HepG2 (cell line): ENCODE measurements around the gene TSC22D2. TPM values are rescaled to one million over a fixed set of nuclear protein-coding genes. Genes with fewer than 3 reads are reported as not detected.
A peak's percentile ranks its signal among the peaks of the same experiment; 100 is the strongest.

Source experiments
- ATAC-seq: fragments of 200-7000 bp; cut with Tn5 transposase; 3 replicates; pipeline ENCODE4 v1.9.1; 2020; ENCODE audit warnings: mild to moderate bottlenecking, moderate library complexity
- BruUV-seq: library from RNA; stranded (reverse); fragments of 400-500 nt; replicated peaks from 2 replicates; lab custom pipeline; 2021; lab: Mats Ljungman, UMichigan
- CTCF ChIA-PET: fragments of 300-600 bp; formaldehyde crosslinking; extraction: SDS; loops from one replicate; lab custom pipeline; 2021; ENCODE audit warnings: low total read pairs, inconsistent platforms, low intra/inter-chr PET ratio; lab: Yijun Ruan, JAX
- POLR2A ChIA-PET: fragments of 350-600 bp; sonication (Branson Sonifier 250); formaldehyde crosslinking; loops from one replicate; lab custom pipeline; 2020; ENCODE audit warnings: antibody characterized with exemption, inconsistent platforms; lab: Yijun Ruan, JAX
- DNase-seq: peaks from one replicate; pipeline ENCODE4 v3.0.0-alpha.2; 2015; ENCODE audit warnings: low spot score
- FAIRE-seq: peaks from 3 replicates; lab custom pipeline; 2011; peaks lifted over from hg19 to GRCh38; lab: Jason Lieb, UNC
- H2AFZ ChIP-seq: one replicate; pipeline ENCODE4 v1.6.1; 2011; ENCODE audit warnings: low read length, inconsistent platforms
- H3K27ac ChIP-seq: fragments of 300-600 bp; 3 replicates; pipeline ENCODE4 v1.8.0; 2011; ENCODE audit warnings: mixed run types, mild to moderate bottlenecking, mixed read lengths, low read length, inconsistent platforms; ENCODE audit not compliant: insufficient read depth; ENCODE audit errors: extremely low read length
- H3K27me3 ChIP-seq, 2 experiments: fragments of 200-600 bp in 1 of 2; 2 replicates in 1 of 2; 3 replicates in 1 of 2; pipeline versions ENCODE4 v1.6.0 to v1.8.0; 2011; ENCODE audit warnings: low read length in 2 of 2, mild to moderate bottlenecking in 2 of 2, moderate library complexity in 2 of 2, inconsistent platforms in 1 of 2; ENCODE audit not compliant: insufficient read depth in 2 of 2, control insufficient read depth in 1 of 2
- H3K36me3 ChIP-seq, 2 experiments: fragments of 200-600 bp in 1 of 2; replicated peaks in 1 of 2; 2 replicates in 1 of 2; 3 replicates in 1 of 2; pipeline versions ENCODE4 v1.5.1 to v1.8.0; 2011; ENCODE audit warnings: low read length in 2 of 2, inconsistent platforms in 1 of 2; ENCODE audit not compliant: insufficient read depth in 2 of 2, control insufficient read depth in 1 of 2
- H3K4me1 ChIP-seq: 2 replicates; pipeline ENCODE4 v1.5.1; 2012; ENCODE audit warnings: low read length, inconsistent platforms; ENCODE audit not compliant: insufficient read depth
- H3K4me2 ChIP-seq: 2 replicates; pipeline ENCODE4 v1.6.0; 2011; ENCODE audit warnings: low read depth, low read length, inconsistent platforms
- H3K4me3 ChIP-seq, 3 experiments: fragments of 200-600 bp in 1 of 3; sonication (generic), shearing (Covaris generic) in 1 of 3; replicated peaks in 1 of 3; 2 replicates each; pipeline ENCODE4 v1.5.1; 2011 to 2016; ENCODE audit warnings: low read length in 3 of 3, inconsistent platforms in 2 of 3, low read depth in 2 of 3, mild to moderate bottlenecking in 2 of 3, control low read depth in 1 of 3, mixed read lengths in 1 of 3; ENCODE audit not compliant: insufficient read depth in 1 of 3
- H3K79me2 ChIP-seq: one replicate; pipeline ENCODE4 v1.6.1; 2011; ENCODE audit warnings: low read length, inconsistent platforms; ENCODE audit not compliant: insufficient read depth
- H3K9ac ChIP-seq: 2 replicates; pipeline ENCODE4 v1.6.0; 2011; ENCODE audit warnings: mild to moderate bottlenecking, low read depth, low read length, inconsistent platforms; ENCODE audit not compliant: insufficient read depth
- H3K9me3 ChIP-seq: 2 replicates; pipeline ENCODE4 v1.5.1; 2012; ENCODE audit warnings: mild to moderate bottlenecking, low read length
- H4K20me1 ChIP-seq: 2 replicates; pipeline ENCODE4 v1.6.0; 2011; ENCODE audit warnings: inconsistent platforms, mild to moderate bottlenecking, low read length, moderate library complexity; ENCODE audit not compliant: insufficient read depth
- HNF1A ChIP-seq, 2 experiments: sonication (generic) in 1 of 2; formaldehyde crosslinking in 1 of 2; IDR thresholded peaks; 2 replicates each; pipeline versions ENCODE4 v1.4.0 to v1.6.1; 2016 to 2020; ENCODE audit warnings: borderline replicate concordance in 1 of 2, low read depth in 1 of 2, mild to moderate bottlenecking in 1 of 2, missing genetic modification reagents in 1 of 2
- KMT2A ChIP-seq: sonication (generic); formaldehyde crosslinking; IDR thresholded peaks from 2 replicates; pipeline ENCODE4 v1.4.0; 2020; ENCODE audit warnings: missing genetic modification reagents
- RCOR2 ChIP-seq: IDR thresholded peaks from 2 replicates; pipeline ENCODE4 v1.6.1; 2016; ENCODE audit warnings: missing biosample characterization, missing genetic modification reagents
- SCMH1 ChIP-seq: sonication (generic); formaldehyde crosslinking; IDR thresholded peaks from 2 replicates; pipeline ENCODE4 v1.9.0; 2021; ENCODE audit warnings: missing genetic modification reagents, mild to moderate bottlenecking, borderline replicate concordance
- ZFP82 ChIP-seq: sonication (generic); formaldehyde crosslinking; IDR thresholded peaks from 2 replicates; pipeline ENCODE4 v1.5.1; 2020; ENCODE audit warnings: mild to moderate bottlenecking, missing genetic modification reagents, borderline replicate concordance
- ZKSCAN8 ChIP-seq: IDR thresholded peaks from 2 replicates; pipeline ENCODE4 v1.6.1; 2016; ENCODE audit warnings: borderline replicate concordance, missing genetic modification reagents, missing compliant biosample characterization
- ZNF350 ChIP-seq: sonication (generic); formaldehyde crosslinking; IDR thresholded peaks from 2 replicates; pipeline ENCODE4 v1.4.0; 2020; ENCODE audit warnings: mild to moderate bottlenecking, low read depth, missing genetic modification reagents, borderline replicate concordance
- ZNF567 ChIP-seq: sonication (generic); formaldehyde crosslinking; IDR thresholded peaks from 2 replicates; pipeline ENCODE4 v1.8.1; 2023; ENCODE audit warnings: mild to moderate bottlenecking, missing genetic modification reagents, borderline replicate concordance
- ZNF577 ChIP-seq: sonication (generic); formaldehyde crosslinking; IDR thresholded peaks from 2 replicates; pipeline ENCODE4 v1.4.0; 2020; ENCODE audit warnings: mild to moderate bottlenecking, low read depth, missing genetic modification reagents, borderline replicate concordance
- ZNF709 ChIP-seq: sonication (generic); formaldehyde crosslinking; IDR thresholded peaks from 2 replicates; pipeline ENCODE4 v1.5.0; 2020; ENCODE audit warnings: mild to moderate bottlenecking, missing genetic modification reagents
- WGBS: methylation state at CpG from one replicate; pipeline ENCODE4 v1.1.6; 2017; ENCODE audit warnings: low lambda C conversion rate; 5-methylcytosine and 5-hydroxymethylcytosine counted together
- in situ Hi-C: cut with HindIII; loops from 2 replicates; pipeline ENCODE4 v1.10.0; 2017; ENCODE audit warnings: low pct_unique_long_range_greater_than_20kb; ENCODE audit not compliant: extremely low pct_ligation_motif_present
- intact Hi-C: fragments of 100-400 bp; cut with micrococcal nuclease; formaldehyde crosslinking; loops from one replicate; pipeline ENCODE4 v1.10.0; 2022; ENCODE audit not compliant: unreplicated experiment
- polyA plus RNA-seq, 8 experiments: library from polyadenylated mRNA; depleted of rRNA in 3 of 8; stranded (reverse) in 7 of 8; unstranded in 1 of 8; fragments of >200 nt; fragmentation: Illumina TruSeq in 4 of 8; extraction: Trizol in 4 of 8; gene quantifications; 2 replicates each; pipeline versions ENCODE4 v1.2.1 to v1.2.3, GENCODE V29; 2011 to 2016; ENCODE audit warnings: low read depth in 4 of 8, missing spikeins in 1 of 8, mixed read lengths in 1 of 8; ENCODE audit not compliant: insufficient read depth in 1 of 8
- total RNA-seq, 5 experiments: library from RNA; depleted of rRNA; stranded (reverse); fragments of >200 nt; fragmentation: Illumina TruSeq; extraction: Trizol; gene quantifications; 2 replicates each; pipeline ENCODE4 v1.2.3, GENCODE V29; 2016; ENCODE audit warnings: low read depth in 1 of 5
- TF ChIP-seq, protein P1 (sequence below): IDR thresholded peaks from 2 replicates; pipeline ENCODE4 v1.6.1; 2016; ENCODE audit warnings: mild to moderate bottlenecking

TSC22D2 gene
- total and polyA plus RNA-seq, 2 of the 13 experiments (the other 11 are each of a cell fraction or from before 2014, with no cell fraction given): 4.6 to 8.2 TPM

- ChIA-PET CTCF (no interaction called here), POLR2A (no interaction called here)
- 82% methylated on average over 3 of the region's 3 CpGs for WGBS
- no peaks in the 10 kb centered on the region for H3K27me3 ChIP-seq
- H3K4me2 ChIP-seq: no peak overlapping the region
- in situ Hi-C loops: no loop called here
- BruUV-seq: no TSS peak
- no peaks in the 10 kb centered on the region for H3K36me3 ChIP-seq
- H4K20me1 ChIP-seq: no peaks in the 10 kb centered on the region
- FAIRE-seq (no peak), DNase-seq (no peak), ATAC-seq (no peak)
- intact Hi-C loops: no loop called here
- H2AFZ ChIP-seq: no peak overlapping the region
- H3K9me3 ChIP-seq: no peaks in the 10 kb centered on the region
- H3K9ac ChIP-seq: no peak overlapping the region
- H3K79me2 ChIP-seq: no peaks in the 10 kb centered on the region
- no peak for TF ChIP-seq RCOR2 (CRISPR knock-in tag)
- TF ChIP-seq ZKSCAN8: no peak
- TF ChIP-seq ZNF567 (CRISPR knock-in tag): no peak
- no peak for TF ChIP-seq KMT2A (CRISPR knock-in tag)
- no peak overlapping the region for H3K27ac ChIP-seq
- H3K4me3 ChIP-seq: no peak overlapping the region
- peaks cover 23% of the 10 kb centered on the region for H3K4me1 ChIP-seq
These were observed 47.1 kb upstream of the TSC22D2 start for GRCh38 chr3:150360966-150361365.

DNA sequence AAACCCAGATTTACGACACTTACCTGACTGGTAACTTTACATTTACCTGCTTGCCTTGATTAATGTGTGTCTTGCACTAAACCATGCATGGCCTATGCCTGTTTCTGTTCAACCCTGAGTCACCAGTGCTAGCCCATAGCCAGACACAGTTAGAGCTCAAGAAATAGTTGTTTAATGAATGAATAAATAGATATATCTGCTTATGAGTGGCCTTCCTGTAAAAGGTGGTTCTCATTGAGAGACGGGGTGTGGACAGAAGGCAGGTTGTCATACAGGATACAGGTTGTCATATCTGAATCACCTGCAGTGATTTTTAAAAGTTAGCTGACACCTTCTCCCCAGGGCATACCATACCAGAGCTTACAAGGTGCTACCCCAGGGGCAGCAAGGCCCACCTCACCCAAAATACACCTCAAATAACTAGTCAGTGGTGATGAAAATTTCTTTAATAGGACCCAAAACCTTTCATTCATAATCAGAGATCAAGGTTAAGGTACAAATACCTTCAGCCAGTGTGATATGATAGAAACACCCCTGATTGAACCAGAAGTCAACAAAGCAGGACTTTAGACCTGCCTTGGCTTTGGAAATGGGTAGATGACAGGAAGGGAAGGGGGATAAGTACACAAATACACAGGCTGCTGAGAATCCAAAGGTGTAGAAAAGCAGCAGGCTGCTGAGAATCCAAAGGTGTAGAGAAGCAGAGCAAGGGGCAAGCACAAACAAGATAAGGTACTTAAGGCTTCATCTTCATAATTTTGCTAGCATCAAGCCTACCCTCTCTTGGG lies 45.4 kb upstream of the TSC22D2 start:
- Histone ChIP-seq H3K4me2 (peak overlapping the region; percentile 21), H3K27ac (no peak overlapping the region), H3K4me3 (no peak overlapping the region), H3K9me3 (no peaks in the 10 kb centered on the region), H3K27me3 (no peaks in the 10 kb centered on the region), H3K4me1 (peaks cover 23% of the 10 kb centered on the region), H4K20me1 (no peaks in the 10 kb centered on the region), H3K9ac (no peak overlapping the region), H3K36me3 (no peaks in the 10 kb centered on the region), H2AFZ (no peak overlapping the region), H3K79me2 (no peaks in the 10 kb centered on the region)
- DNase-seq (peak; percentile 20), FAIRE-seq (no peak), ATAC-seq (peak; percentile 23; the same call in 2 of the 3 replicates)
- POLR2A ChIA-PET: no interaction called here
- BruUV-seq: no TSS peak
- CTCF ChIA-PET: no interaction called here
- intact Hi-C loops (no loop called here), in situ Hi-C loops (no loop called here)
- 35% methylated on average over 2 of the region's 2 CpGs for WGBS
- TF ChIP-seq ZFP82 (CRISPR knock-in tag) (no peak), SCMH1 (CRISPR knock-in tag) (no peak), ZNF577 (CRISPR knock-in tag) (no peak), ZNF350 (CRISPR knock-in tag) (no peak), HNF1A (IDR thresholded peaks at IDR 0.05; ENCODE audit: low read depth) (no peak), HNF1A (CRISPR knock-in tag; IDR thresholded peaks at IDR 0.05; ENCODE audit: borderline replicate concordance) (no peak), ZNF709 (CRISPR knock-in tag) (no peak)
- TF ChIP-seq, protein P1, sequence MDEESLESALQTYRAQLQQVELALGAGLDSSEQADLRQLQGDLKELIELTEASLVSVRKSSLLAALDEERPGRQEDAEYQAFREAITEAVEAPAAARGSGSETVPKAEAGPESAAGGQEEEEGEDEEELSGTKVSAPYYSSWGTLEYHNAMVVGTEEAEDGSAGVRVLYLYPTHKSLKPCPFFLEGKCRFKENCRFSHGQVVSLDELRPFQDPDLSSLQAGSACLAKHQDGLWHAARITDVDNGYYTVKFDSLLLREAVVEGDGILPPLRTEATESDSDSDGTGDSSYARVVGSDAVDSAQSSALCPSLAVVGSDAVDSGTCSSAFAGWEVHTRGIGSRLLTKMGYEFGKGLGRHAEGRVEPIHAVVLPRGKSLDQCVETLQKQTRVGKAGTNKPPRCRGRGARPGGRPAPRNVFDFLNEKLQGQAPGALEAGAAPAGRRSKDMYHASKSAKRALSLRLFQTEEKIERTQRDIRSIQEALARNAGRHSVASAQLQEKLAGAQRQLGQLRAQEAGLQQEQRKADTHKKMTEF: 0 out of 2 replicates have a peak, but pooled peaks have one; percentile 23
